Cardiac fibroblast (primary cell): Measurements from ENCODE around the gene BOLA1.

ENCODE experiments used
- DNase-seq, 2 donors: peaks; one replicate each; pipeline versions ENCODE4 v3.0.0 to v3.0.0-alpha.2; 2010; ENCODE audit warnings: low read depth in 2 of 2
- H3K4me3 ChIP-seq, 2 donors: replicated peaks in 1 of 2; 1 replicate in 1 of 2; 2 replicates in 1 of 2; pipeline ENCODE4 v1.5.1; 2011; ENCODE audit warnings: low read depth in 2 of 2, low read length in 2 of 2, mild to moderate bottlenecking in 2 of 2, moderate library complexity in 1 of 2
- TF ChIP-seq, protein P1 (sequence below): IDR thresholded peaks from one replicate; pipeline ENCODE4 v1.5.1; 2011; ENCODE audit warnings: low read depth, mild to moderate bottlenecking, low read length, inconsistent platforms

Gene BOLA1

DNA sequence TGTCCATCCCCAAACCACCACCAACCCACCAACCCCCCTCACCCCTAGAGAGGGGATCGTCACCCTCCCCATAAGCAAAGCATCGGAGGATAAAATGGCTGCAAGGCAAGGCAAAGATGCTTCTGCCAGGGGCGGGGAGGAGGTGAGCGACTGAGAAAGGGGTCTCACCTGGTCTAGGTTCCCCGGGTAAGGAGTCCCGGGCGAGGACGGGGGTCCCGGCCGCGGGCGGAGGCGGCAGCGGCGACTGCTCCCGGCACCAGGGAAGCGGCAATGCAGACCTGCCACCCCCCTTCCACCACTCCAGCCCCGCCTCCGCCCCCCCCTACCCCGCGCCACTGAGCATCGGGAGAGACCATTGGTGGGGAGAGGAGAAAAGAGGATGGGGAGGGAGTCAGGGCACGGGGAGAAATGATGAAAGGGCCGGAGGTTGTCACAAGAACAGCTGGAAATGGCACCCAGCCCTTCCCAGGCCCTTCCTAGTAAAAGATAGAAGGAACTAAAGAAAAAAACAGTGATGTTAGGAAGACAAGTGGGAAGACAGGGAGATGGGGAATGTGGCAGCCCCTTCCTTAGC lies 18.3 kb downstream of the BOLA1 start, which contains the start of gene SV2A:
Gene SV2A (minus strand): TSS at position 274 of the 574 bp plus-strand sequence. CDS start 4,004 bp downstream, outside the sequence.
- TF ChIP-seq, protein P1, sequence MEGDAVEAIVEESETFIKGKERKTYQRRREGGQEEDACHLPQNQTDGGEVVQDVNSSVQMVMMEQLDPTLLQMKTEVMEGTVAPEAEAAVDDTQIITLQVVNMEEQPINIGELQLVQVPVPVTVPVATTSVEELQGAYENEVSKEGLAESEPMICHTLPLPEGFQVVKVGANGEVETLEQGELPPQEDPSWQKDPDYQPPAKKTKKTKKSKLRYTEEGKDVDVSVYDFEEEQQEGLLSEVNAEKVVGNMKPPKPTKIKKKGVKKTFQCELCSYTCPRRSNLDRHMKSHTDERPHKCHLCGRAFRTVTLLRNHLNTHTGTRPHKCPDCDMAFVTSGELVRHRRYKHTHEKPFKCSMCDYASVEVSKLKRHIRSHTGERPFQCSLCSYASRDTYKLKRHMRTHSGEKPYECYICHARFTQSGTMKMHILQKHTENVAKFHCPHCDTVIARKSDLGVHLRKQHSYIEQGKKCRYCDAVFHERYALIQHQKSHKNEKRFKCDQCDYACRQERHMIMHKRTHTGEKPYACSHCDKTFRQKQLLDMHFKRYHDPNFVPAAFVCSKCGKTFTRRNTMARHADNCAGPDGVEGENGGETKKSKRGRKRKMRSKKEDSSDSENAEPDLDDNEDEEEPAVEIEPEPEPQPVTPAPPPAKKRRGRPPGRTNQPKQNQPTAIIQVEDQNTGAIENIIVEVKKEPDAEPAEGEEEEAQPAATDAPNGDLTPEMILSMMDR, result no peak
- DNase-seq, result peak; percentile 51 to 65
- H3K4me3 ChIP-seq, result peak within 1 kb of the TSS; percentile 66 to 68

DNA sequence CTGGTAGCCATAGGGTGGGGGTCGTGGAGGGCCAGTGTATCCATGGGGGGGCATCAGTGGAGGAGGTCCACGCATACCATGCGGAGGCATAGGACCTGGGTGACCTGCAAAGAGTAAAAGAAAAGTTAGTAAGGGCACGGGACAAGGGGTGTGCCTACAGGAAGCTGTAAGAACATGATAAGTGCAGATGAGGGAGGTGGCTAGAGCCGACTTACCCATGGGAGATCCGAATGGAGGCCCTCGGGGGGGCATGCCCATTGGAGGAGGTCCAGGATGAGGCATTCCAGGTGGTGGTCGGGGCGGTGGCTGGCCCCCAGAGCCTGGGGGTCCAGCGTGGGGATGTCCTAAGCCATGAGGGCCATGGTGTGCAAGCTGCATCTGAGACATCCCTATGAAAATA lies 24.3 kb downstream of the BOLA1 start:
- TF ChIP-seq, protein P1, result no peak
- H3K4me3 ChIP-seq, result no peak overlapping the region
- DNase-seq, result no peak

DNA sequence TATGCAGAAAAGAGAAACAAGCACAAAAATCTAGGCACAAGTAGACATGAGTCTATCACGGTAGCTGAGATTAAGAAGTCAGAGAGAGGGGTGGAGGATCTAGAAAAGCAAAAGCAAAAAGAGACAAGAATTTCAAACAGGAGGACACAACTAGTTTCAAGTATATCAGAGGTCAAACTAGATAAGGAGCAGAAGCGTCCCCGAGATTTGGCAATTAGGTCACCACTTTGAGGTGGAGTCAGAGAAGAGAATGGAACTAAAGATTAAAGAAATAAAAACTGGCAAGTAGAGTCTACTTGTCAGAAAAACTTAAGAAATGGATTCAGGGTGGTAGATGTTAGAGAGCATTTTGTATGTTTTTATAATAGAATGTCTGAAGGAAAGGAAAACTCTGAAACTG lies 26.0 kb downstream of the BOLA1 start:
- TF ChIP-seq, protein P1, result no peak
- H3K4me3 ChIP-seq, result no peak overlapping the region

DNA sequence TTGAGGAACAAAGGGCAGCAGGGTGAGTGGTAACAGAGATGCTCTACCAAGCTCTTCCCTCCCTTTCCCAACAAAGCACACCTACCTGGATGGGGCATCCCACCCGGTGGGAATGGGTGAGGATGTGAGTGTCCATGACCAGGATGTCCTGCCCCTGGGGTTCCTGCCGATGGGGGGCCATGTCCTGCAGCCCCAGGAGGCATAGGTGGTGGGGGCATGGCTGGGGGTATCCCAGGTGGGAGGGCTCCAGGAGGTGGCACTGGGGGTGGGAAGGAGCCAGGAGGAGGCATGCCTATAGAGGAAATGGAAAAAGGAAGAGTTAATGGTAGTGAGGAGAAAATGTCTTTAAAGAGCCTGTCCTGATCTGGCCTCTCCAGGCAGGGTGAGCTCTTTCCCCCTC lies 26.4 kb downstream of the BOLA1 start:
- H3K4me3 ChIP-seq, result no peak overlapping the region
- DNase-seq, result no peak
- TF ChIP-seq, protein P1, result no peak

More for the DNA sequence above, 26.0 kb downstream of the BOLA1 start:
- DNase-seq, result no peak

DNA sequence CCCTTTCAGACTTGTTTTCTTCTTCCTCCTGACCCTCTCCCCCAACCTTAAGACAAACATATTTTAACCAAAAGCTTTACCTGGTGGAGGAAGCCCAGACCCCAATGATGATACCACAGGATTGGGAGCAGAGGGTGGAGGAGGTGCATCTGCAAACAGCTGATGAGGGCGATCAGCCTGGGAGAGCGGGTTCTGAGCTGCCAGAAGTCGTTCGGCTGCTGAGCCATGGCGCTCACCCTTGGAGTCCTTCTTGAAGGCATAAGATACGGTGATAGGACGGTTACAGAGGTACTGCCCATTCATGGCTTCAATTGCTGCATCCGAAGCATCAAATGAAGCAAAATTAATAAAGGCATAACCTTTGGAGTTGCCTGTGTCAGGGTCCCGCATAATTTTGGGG lies 26.9 kb downstream of the BOLA1 start:
- peak overlapping the region in 1 of 2 donors; percentile 76 for H3K4me3 ChIP-seq
- no peak for DNase-seq
- TF ChIP-seq, protein P1, result no peak

DNA sequence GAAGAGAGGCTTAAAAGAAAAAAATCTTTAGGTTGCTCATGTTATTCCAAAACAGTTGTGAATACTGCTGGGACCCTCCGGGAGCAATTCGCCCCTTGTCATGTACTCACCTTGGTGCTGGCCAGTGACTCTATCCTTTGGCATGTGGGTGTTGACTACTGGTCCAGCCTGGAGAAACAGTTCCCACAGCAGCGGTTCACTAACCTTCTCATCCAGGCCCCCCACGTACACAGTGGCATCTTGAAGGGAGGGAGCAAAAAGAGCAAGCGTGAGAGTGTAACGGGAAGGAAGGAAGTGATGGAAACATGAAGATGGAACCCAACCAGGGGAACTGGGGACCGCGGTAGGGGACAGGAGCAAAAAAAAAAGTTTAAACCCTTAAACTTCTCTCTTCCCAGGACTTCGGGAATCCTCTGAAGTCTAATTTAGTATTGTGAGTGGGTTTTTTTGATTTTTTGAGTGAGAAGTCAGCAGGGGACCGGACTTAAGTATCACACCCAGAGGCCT lies 27.7 kb downstream of the BOLA1 start:
- peak overlapping the region; percentile 70 to 76 for H3K4me3 ChIP-seq
- peak in 1 of 2 donors; percentile 38 for DNase-seq
- TF ChIP-seq, protein P1, result no peak
